ENCODE results near the gene MATN3. TPM values are rescaled to one million over a fixed set of nuclear protein-coding genes. Genes with fewer than 3 reads are reported as not detected.

MATN3 gene
- total and polyA plus RNA-seq, 4 donors: 0.05 to 0.10 (median 0.08) TPM; not detected in 1

DNA sequence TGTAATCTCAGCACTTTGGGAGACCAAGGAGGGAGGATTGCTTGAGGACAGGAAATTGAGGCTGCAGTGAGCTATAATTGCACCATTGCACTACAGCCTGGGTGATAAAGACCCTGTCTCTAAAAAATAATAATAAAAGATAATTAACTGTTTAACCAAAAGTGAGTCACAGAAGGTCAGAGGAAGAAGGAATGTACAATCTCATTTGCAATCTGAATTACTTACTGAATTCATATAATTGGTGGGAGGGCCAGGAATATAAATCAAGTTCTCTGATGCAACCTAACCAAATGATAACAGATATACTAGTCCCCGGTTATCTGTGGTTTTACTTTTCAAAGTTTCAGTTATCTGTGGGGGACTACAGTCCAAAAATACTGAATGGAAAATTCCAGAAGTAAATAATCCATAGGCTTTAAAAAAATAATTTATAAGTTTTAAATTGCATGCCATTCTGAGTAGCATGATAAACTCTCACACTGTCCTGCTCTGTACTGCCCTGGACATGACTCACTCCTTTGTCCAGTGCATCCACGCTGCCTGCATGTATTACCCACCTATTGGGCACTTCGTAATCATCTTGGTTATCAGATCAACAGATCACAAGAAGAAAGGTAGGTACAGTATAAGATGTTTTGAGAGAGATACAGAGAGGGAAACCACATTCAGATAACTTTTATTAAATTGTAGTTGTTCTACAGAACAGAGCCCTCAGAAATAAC lies 12.8 kb upstream of the MATN3 start (continued):
- TF ChIP-seq, protein P1, sequence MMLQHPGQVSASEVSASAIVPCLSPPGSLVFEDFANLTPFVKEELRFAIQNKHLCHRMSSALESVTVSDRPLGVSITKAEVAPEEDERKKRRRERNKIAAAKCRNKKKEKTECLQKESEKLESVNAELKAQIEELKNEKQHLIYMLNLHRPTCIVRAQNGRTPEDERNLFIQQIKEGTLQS (IDR thresholded peaks at IDR 0.05): no peak

DNA sequence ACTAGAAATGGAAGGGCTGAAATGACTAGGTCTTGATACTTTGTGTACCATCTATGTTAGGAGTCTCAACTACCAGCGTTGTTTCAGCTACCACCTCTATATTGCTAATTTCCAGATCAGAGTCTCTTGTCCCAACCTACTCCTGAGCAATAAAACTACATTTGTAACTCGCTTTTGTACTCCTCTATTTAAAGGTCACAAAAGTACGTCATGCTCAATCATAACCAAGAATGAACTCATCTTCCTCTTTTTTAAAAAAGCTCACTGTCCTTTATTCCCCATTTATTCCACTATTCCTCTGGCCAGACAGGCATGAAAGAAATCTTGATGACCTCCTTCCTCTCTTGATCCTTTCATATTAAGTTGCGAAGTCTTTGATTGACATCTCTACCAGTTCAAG lies 11.2 kb upstream of the MATN3 start:
- H3K27me3 ChIP-seq (ENCODE audit: control insufficient read depth in 4 of 4, insufficient read depth in 4 of 4, low read length in 3 of 4): no peaks in the 10 kb centered on the region
- H3K27ac ChIP-seq (ENCODE audit: low read depth in 1 of 2, low read length in 2 of 2): no peak overlapping the region
- H3K4me3 ChIP-seq (ENCODE audit: low read depth in 1 of 3, low read length in 3 of 3): no peak overlapping the region
- H3K36me3 ChIP-seq (ENCODE audit: control insufficient read depth in 4 of 4, insufficient read depth in 3 of 4, low read depth in 1 of 4, low read length in 3 of 4): peaks cover 0 to 12% (median 10%) of the 10 kb centered on the region in 4 donors
- no peak for DNase-seq (ENCODE audit: low spot score)
- H3K9me3 ChIP-seq (ENCODE audit: control insufficient read depth in 4 of 4, low read length in 3 of 4): no peaks in the 10 kb centered on the region
- TF ChIP-seq JUND (IDR thresholded peaks at IDR 0.05) (no peak), RXRA (IDR thresholded peaks at IDR 0.05) (no peak), FOXA1 (IDR thresholded peaks at IDR 0.05) (no peak), HNF4A (conservative IDR thresholded peaks at IDR 0.05) (no peak), TAF1 (conservative IDR thresholded peaks at IDR 0.05) (no peak), GABPA (IDR thresholded peaks at IDR 0.05 in 1 of 2, conservative IDR thresholded peaks at IDR 0.05 in 1 of 2) (no peak), YY1 (IDR thresholded peaks at IDR 0.05) (no peak), HNF4G (IDR thresholded peaks at IDR 0.05) (no peak), FOXA2 (IDR thresholded peaks at IDR 0.05) (no peak), EGR1 (IDR thresholded peaks at IDR 0.05; ENCODE audit: low read depth in 2 of 2) (no peak), RAD21 (IDR thresholded peaks at IDR 0.05) (no peak)
- TF ChIP-seq, protein P2, sequence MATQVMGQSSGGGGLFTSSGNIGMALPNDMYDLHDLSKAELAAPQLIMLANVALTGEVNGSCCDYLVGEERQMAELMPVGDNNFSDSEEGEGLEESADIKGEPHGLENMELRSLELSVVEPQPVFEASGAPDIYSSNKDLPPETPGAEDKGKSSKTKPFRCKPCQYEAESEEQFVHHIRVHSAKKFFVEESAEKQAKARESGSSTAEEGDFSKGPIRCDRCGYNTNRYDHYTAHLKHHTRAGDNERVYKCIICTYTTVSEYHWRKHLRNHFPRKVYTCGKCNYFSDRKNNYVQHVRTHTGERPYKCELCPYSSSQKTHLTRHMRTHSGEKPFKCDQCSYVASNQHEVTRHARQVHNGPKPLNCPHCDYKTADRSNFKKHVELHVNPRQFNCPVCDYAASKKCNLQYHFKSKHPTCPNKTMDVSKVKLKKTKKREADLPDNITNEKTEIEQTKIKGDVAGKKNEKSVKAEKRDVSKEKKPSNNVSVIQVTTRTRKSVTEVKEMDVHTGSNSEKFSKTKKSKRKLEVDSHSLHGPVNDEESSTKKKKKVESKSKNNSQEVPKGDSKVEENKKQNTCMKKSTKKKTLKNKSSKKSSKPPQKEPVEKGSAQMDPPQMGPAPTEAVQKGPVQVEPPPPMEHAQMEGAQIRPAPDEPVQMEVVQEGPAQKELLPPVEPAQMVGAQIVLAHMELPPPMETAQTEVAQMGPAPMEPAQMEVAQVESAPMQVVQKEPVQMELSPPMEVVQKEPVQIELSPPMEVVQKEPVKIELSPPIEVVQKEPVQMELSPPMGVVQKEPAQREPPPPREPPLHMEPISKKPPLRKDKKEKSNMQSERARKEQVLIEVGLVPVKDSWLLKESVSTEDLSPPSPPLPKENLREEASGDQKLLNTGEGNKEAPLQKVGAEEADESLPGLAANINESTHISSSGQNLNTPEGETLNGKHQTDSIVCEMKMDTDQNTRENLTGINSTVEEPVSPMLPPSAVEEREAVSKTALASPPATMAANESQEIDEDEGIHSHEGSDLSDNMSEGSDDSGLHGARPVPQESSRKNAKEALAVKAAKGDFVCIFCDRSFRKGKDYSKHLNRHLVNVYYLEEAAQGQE (IDR thresholded peaks at IDR 0.05): no peak
- TF ChIP-seq, protein P3, sequence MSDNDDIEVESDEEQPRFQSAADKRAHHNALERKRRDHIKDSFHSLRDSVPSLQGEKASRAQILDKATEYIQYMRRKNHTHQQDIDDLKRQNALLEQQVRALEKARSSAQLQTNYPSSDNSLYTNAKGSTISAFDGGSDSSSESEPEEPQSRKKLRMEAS (IDR thresholded peaks at IDR 0.05): no peak
- TF ChIP-seq, protein P4, sequence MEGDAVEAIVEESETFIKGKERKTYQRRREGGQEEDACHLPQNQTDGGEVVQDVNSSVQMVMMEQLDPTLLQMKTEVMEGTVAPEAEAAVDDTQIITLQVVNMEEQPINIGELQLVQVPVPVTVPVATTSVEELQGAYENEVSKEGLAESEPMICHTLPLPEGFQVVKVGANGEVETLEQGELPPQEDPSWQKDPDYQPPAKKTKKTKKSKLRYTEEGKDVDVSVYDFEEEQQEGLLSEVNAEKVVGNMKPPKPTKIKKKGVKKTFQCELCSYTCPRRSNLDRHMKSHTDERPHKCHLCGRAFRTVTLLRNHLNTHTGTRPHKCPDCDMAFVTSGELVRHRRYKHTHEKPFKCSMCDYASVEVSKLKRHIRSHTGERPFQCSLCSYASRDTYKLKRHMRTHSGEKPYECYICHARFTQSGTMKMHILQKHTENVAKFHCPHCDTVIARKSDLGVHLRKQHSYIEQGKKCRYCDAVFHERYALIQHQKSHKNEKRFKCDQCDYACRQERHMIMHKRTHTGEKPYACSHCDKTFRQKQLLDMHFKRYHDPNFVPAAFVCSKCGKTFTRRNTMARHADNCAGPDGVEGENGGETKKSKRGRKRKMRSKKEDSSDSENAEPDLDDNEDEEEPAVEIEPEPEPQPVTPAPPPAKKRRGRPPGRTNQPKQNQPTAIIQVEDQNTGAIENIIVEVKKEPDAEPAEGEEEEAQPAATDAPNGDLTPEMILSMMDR (IDR thresholded peaks at IDR 0.05; ENCODE audit: low read depth, low read length, missing input control): no peak
- TF ChIP-seq, protein P5, sequence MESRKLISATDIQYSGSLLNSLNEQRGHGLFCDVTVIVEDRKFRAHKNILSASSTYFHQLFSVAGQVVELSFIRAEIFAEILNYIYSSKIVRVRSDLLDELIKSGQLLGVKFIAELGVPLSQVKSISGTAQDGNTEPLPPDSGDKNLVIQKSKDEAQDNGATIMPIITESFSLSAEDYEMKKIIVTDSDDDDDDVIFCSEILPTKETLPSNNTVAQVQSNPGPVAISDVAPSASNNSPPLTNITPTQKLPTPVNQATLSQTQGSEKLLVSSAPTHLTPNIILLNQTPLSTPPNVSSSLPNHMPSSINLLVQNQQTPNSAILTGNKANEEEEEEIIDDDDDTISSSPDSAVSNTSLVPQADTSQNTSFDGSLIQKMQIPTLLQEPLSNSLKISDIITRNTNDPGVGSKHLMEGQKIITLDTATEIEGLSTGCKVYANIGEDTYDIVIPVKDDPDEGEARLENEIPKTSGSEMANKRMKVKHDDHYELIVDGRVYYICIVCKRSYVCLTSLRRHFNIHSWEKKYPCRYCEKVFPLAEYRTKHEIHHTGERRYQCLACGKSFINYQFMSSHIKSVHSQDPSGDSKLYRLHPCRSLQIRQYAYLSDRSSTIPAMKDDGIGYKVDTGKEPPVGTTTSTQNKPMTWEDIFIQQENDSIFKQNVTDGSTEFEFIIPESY (IDR thresholded peaks at IDR 0.05): no peak
- TF ChIP-seq, protein P1 (IDR thresholded peaks at IDR 0.05): no peak
- peaks cover 0 to 5% (median 1%) of the 10 kb centered on the region in 4 donors for H3K4me1 ChIP-seq (ENCODE audit: control insufficient read depth in 4 of 4, insufficient read depth in 4 of 4, low read length in 3 of 4)
- no peak overlapping the region for H3K9ac ChIP-seq (ENCODE audit: low read depth in 1 of 2, low read length in 2 of 2)
- WGBS: 90% methylated on average over 4 of the region's 4 CpGs

Measured in liver (tissue), 9 donors.